Measurements from ENCODE around the gene SEMA6A.

SEMA6A gene

DNA sequence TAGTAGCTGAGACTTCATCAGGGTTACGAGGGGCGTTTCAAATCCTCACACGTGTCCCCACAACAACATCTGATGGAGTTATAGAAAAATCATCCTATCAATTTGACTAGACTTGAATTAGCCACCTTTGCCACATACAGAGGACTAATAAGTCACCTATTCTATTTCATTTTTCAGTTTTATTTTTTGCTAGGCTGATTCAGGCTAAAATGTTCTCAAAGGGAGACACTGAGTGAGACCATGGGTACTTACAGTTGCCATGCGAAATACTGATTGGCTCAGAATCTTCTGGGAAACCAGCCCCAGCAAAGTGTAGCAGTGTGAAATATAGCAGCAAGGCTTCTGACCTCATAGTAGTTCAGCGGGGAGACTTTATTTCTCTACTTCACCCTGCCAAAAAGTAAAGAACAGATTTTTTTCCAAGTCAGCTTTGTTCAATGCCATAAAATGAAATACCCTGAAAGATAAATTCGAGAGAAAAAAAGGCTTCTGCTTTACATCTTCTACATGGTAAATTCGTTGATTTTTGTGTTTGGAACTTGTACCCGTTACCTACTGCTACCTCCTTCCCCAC, 69.9 kb downstream of the SEMA6A start:
- no peak overlapping the region for H2BK15ac ChIP-seq (ENCODE audit: low read depth, poor library complexity, severe bottlenecking)
- H3K9me3 ChIP-seq (ENCODE audit: control insufficient read depth, low read length) = no peaks in the 10 kb centered on the region
- H3K36me3 ChIP-seq (ENCODE audit: control insufficient read depth in 1 of 2, insufficient read depth in 2 of 2, low read depth in 1 of 2, low read length in 2 of 2) = no peaks in the 10 kb centered on the region
- DNase-seq = no peak
- no peak overlapping the region for H2BK12ac ChIP-seq (ENCODE audit: low read length in 2 of 2)
- H3K79me1 ChIP-seq (replicated peaks; ENCODE audit: low read length, poor library complexity, severe bottlenecking) = peaks cover 6% of the 10 kb centered on the region
- no peak overlapping the region for H2BK5ac ChIP-seq (ENCODE audit: low read depth, low read length, poor library complexity, severe bottlenecking)
- H2BK120ac ChIP-seq (ENCODE audit: low read depth, low read length) = no peak overlapping the region
- H2AFZ ChIP-seq (ENCODE audit: low read depth, low read length) = no peak overlapping the region
- no peak overlapping the region for H3K14ac ChIP-seq (ENCODE audit: low read length in 2 of 2)
- no peak overlapping the region for H4K91ac ChIP-seq (ENCODE audit: low read length)
- H3K4me2 ChIP-seq (ENCODE audit: low read length, poor library complexity, severe bottlenecking) = no peak overlapping the region
- H3K9ac ChIP-seq (ENCODE audit: low read length) = no peak overlapping the region
- no peaks in the 10 kb centered on the region for H3K4me1 ChIP-seq (ENCODE audit: control insufficient read depth, insufficient read depth, low read depth, low read length)
- H3K27ac ChIP-seq (ENCODE audit: low read length, poor library complexity, severe bottlenecking) = no peak overlapping the region
- H3K23ac ChIP-seq (ENCODE audit: low read length in 2 of 2) = no peak overlapping the region
- no peaks in the 10 kb centered on the region for H3K27me3 ChIP-seq (ENCODE audit: control insufficient read depth in 1 of 2, insufficient read depth in 1 of 2, low read length in 2 of 2)
- no peak overlapping the region for H4K8ac ChIP-seq (ENCODE audit: low read length)
- H3K4ac ChIP-seq (ENCODE audit: low read depth in 1 of 2, low read length in 2 of 2) = no peak overlapping the region
- H3K4me3 ChIP-seq (ENCODE audit: insufficient read depth in 1 of 2, low read depth in 1 of 2, low read length in 2 of 2) = no peak overlapping the region
- H3K18ac ChIP-seq (ENCODE audit: low read depth in 1 of 2, low read length in 2 of 2) = no peak overlapping the region
- WGBS = 94% methylated on average over 8 of the region's 8 CpGs
- no peak overlapping the region for H2AK5ac ChIP-seq (ENCODE audit: low read length, severe bottlenecking)

GRCh38 chr5:116502616-116503015, 72.0 kb downstream of the SEMA6A start:
- H3K27ac ChIP-seq (ENCODE audit: low read length, poor library complexity, severe bottlenecking) = no peak overlapping the region
- no peak overlapping the region for H2BK15ac ChIP-seq (ENCODE audit: low read depth, poor library complexity, severe bottlenecking)
- no peaks in the 10 kb centered on the region for H3K4me1 ChIP-seq (ENCODE audit: control insufficient read depth, insufficient read depth, low read depth, low read length)
- peak; percentile 57 for DNase-seq
- H4K91ac ChIP-seq (ENCODE audit: low read length) = no peak overlapping the region
- H3K23ac ChIP-seq (ENCODE audit: low read length in 2 of 2) = no peak overlapping the region
- H3K79me1 ChIP-seq (replicated peaks; ENCODE audit: low read length, poor library complexity, severe bottlenecking) = no peaks in the 10 kb centered on the region
- H3K27me3 ChIP-seq (ENCODE audit: control insufficient read depth in 1 of 2, insufficient read depth in 1 of 2, low read length in 2 of 2) = no peaks in the 10 kb centered on the region
- no peak overlapping the region for H2BK12ac ChIP-seq (ENCODE audit: low read length in 2 of 2)
- no peak overlapping the region for H3K4me3 ChIP-seq (ENCODE audit: insufficient read depth in 1 of 2, low read depth in 1 of 2, low read length in 2 of 2)
- no peak overlapping the region for H3K18ac ChIP-seq (ENCODE audit: low read depth in 1 of 2, low read length in 2 of 2)
- H3K4me2 ChIP-seq (ENCODE audit: low read length, poor library complexity, severe bottlenecking) = no peak overlapping the region
- no peak overlapping the region for H3K4ac ChIP-seq (ENCODE audit: low read depth in 1 of 2, low read length in 2 of 2)
- H2BK5ac ChIP-seq (ENCODE audit: low read depth, low read length, poor library complexity, severe bottlenecking) = no peak overlapping the region
- H3K36me3 ChIP-seq (ENCODE audit: control insufficient read depth in 1 of 2, insufficient read depth in 2 of 2, low read depth in 1 of 2, low read length in 2 of 2) = no peaks in the 10 kb centered on the region
- WGBS = 66% methylated on average over 3 of the region's 3 CpGs
- H3K14ac ChIP-seq (ENCODE audit: low read length in 2 of 2) = no peak overlapping the region
- no peak overlapping the region for H3K9ac ChIP-seq (ENCODE audit: low read length)
- no peak overlapping the region for H2AK5ac ChIP-seq (ENCODE audit: low read length, severe bottlenecking)
- no peak overlapping the region for H2BK120ac ChIP-seq (ENCODE audit: low read depth, low read length)
- no peak overlapping the region for H2AFZ ChIP-seq (ENCODE audit: low read depth, low read length)
- H3K9me3 ChIP-seq (ENCODE audit: control insufficient read depth, low read length) = no peaks in the 10 kb centered on the region
- no peak overlapping the region for H4K8ac ChIP-seq (ENCODE audit: low read length)

DNA sequence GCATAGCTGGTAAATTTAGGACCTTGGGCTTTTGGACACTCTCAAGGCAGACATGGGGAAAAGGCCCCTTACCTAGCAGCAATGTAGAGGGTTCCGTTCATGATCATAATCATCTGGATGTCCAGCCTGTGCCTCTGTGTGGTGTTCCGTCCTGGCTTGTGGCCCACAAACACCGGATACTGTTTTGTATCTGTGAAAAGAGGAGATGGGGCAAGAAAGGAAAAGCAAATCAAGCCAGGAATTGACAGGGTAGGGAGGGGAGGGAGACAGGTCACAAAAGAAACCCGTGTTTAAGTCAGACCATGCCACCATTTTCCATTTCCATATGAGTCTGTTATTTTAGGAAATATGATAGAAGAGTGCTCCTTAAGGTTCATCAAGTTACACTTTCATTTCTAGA, 72.5 kb downstream of the SEMA6A start:
- Histone ChIP-seq H3K4me1 (ENCODE audit: control insufficient read depth, insufficient read depth, low read depth, low read length) (no peaks in the 10 kb centered on the region), H2BK5ac (ENCODE audit: low read depth, low read length, poor library complexity, severe bottlenecking) (no peak overlapping the region), H3K14ac (ENCODE audit: low read length in 2 of 2) (no peak overlapping the region), H3K18ac (ENCODE audit: low read depth in 1 of 2, low read length in 2 of 2) (no peak overlapping the region), H3K4ac (ENCODE audit: low read depth in 1 of 2, low read length in 2 of 2) (no peak overlapping the region), H3K4me2 (ENCODE audit: low read length, poor library complexity, severe bottlenecking) (no peak overlapping the region), H2AFZ (ENCODE audit: low read depth, low read length) (no peak overlapping the region), H2BK12ac (ENCODE audit: low read length in 2 of 2) (no peak overlapping the region), H2AK5ac (ENCODE audit: low read length, severe bottlenecking) (no peak overlapping the region), H3K23ac (ENCODE audit: low read length in 2 of 2) (no peak overlapping the region), H3K79me1 (replicated peaks; ENCODE audit: low read length, poor library complexity, severe bottlenecking) (no peaks in the 10 kb centered on the region), H3K36me3 (ENCODE audit: control insufficient read depth in 1 of 2, insufficient read depth in 2 of 2, low read depth in 1 of 2, low read length in 2 of 2) (no peaks in the 10 kb centered on the region), H3K4me3 (ENCODE audit: insufficient read depth in 1 of 2, low read depth in 1 of 2, low read length in 2 of 2) (no peak overlapping the region), H4K8ac (ENCODE audit: low read length) (no peak overlapping the region), H4K91ac (ENCODE audit: low read length) (no peak overlapping the region), H2BK120ac (ENCODE audit: low read depth, low read length) (no peak overlapping the region), H3K27me3 (ENCODE audit: control insufficient read depth in 1 of 2, insufficient read depth in 1 of 2, low read length in 2 of 2) (no peaks in the 10 kb centered on the region), H2BK15ac (ENCODE audit: low read depth, poor library complexity, severe bottlenecking) (no peak overlapping the region), H3K9me3 (ENCODE audit: control insufficient read depth, low read length) (no peaks in the 10 kb centered on the region), H3K9ac (ENCODE audit: low read length) (no peak overlapping the region), H3K27ac (ENCODE audit: low read length, poor library complexity, severe bottlenecking) (no peak overlapping the region)
- WGBS = 96% methylated on average over 3 of the region's 4 CpGs
- no peak for DNase-seq

DNA sequence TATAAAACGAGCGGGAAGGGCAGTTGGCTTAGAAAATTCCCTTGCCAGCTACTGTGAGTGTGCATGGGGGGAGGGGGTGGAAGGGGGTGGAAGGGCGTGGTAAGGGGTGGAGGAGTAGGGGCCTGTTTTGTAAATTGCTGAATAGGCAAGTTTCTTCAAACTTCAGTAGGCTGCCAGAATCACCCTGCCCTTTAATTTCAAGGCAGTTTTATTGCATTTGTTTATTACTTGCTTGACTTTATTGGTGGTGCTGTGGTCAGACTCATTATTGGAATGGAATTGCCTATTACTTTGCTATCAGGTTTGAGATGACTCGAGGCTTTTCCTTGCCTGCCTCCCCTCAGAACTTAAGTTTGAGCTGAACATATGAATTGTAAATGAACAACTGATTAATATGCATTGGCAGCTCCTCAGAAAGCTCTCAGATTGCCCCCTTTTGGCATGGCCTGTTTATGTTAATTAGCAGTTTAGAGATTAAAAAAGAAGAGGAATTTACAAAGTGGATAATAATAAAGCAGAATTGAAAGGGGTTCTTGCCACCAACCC, 76.0 kb downstream of the SEMA6A start:
- no peak overlapping the region for H3K18ac ChIP-seq (ENCODE audit: low read depth in 1 of 2, low read length in 2 of 2)
- H3K9me3 ChIP-seq (ENCODE audit: control insufficient read depth, low read length) = no peaks in the 10 kb centered on the region
- H3K14ac ChIP-seq (ENCODE audit: low read length in 2 of 2) = no peak overlapping the region
- no peak overlapping the region for H4K91ac ChIP-seq (ENCODE audit: low read length)
- H3K9ac ChIP-seq (ENCODE audit: low read length) = no peak overlapping the region
- no peak overlapping the region for H2BK15ac ChIP-seq (ENCODE audit: low read depth, poor library complexity, severe bottlenecking)
- H3K4me2 ChIP-seq (ENCODE audit: low read length, poor library complexity, severe bottlenecking) = no peak overlapping the region
- no peak overlapping the region for H4K8ac ChIP-seq (ENCODE audit: low read length)
- peaks cover 0 to 5% of the 10 kb centered on the region in 2 experiments for H3K36me3 ChIP-seq (ENCODE audit: control insufficient read depth in 1 of 2, insufficient read depth in 2 of 2, low read depth in 1 of 2, low read length in 2 of 2)
- H2AK5ac ChIP-seq (ENCODE audit: low read length, severe bottlenecking) = no peak overlapping the region
- no peak for DNase-seq
- no peak overlapping the region for H3K23ac ChIP-seq (ENCODE audit: low read length in 2 of 2)
- H2BK5ac ChIP-seq (ENCODE audit: low read depth, low read length, poor library complexity, severe bottlenecking) = no peak overlapping the region
- H3K4ac ChIP-seq (ENCODE audit: low read depth in 1 of 2, low read length in 2 of 2) = no peak overlapping the region
- 38% methylated on average over 3 of the region's 4 CpGs for WGBS
- H3K4me1 ChIP-seq (ENCODE audit: control insufficient read depth, insufficient read depth, low read depth, low read length) = no peaks in the 10 kb centered on the region
- H3K4me3 ChIP-seq (ENCODE audit: insufficient read depth in 1 of 2, low read depth in 1 of 2, low read length in 2 of 2) = no peak overlapping the region
- H2BK120ac ChIP-seq (ENCODE audit: low read depth, low read length) = no peak overlapping the region
- no peak overlapping the region for H2AFZ ChIP-seq (ENCODE audit: low read depth, low read length)
- H3K79me1 ChIP-seq (replicated peaks; ENCODE audit: low read length, poor library complexity, severe bottlenecking) = no peaks in the 10 kb centered on the region
- H3K27ac ChIP-seq (ENCODE audit: low read length, poor library complexity, severe bottlenecking) = no peak overlapping the region
- H2BK12ac ChIP-seq (ENCODE audit: low read length in 2 of 2) = no peak overlapping the region
- H3K27me3 ChIP-seq (ENCODE audit: control insufficient read depth in 1 of 2, insufficient read depth in 1 of 2, low read length in 2 of 2) = no peaks in the 10 kb centered on the region
